ENCODE results near the gene ACER2.

DNA sequence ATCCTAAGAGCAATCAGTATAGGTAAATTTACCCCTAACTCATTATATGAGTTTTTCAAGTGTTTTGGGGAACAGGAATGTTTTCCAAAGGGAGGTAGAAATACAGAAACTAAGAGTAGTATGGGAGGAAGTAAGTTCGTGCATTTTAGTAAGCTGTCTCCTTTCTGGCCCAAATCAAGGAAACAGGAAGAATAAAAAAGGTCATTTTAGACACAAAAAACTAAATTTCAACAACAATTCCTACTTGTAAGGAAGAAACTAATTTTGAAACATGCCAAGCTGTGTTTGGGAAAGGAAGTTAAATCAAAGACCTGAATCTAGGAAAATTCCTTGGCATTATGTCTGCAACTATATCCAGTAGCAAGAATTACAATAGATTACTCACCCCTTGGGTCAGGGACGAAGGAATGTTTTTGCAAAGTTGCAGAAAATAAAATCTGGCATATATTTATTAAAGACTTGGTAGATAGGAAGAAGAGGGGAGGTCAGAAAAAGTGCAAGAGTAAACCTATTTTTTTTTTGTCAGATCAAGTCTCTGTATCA is 22.2 kb upstream of the ACER2 start:
- TF ChIP-seq CTCF (tag by site-specific recombination; IDR thresholded peaks at IDR 0.05) (no peak), ZBTB44 (tag by site-specific recombination; IDR thresholded peaks at IDR 0.05) (no peak), ZNF629 (tag by site-specific recombination; IDR thresholded peaks at IDR 0.05) (no peak), ZNF530 (tag by site-specific recombination; IDR thresholded peaks at IDR 0.05; ENCODE audit: low read depth) (no peak), MZF1 (tag by site-specific recombination; IDR thresholded peaks at IDR 0.05; ENCODE audit: borderline replicate concordance) (no peak), SP3 (tag by site-specific recombination; IDR thresholded peaks at IDR 0.05) (no peak), ZNF10 (tag by site-specific recombination; IDR thresholded peaks at IDR 0.05) (no peak), ZNF660 (tag by site-specific recombination; IDR thresholded peaks at IDR 0.05) (no peak)
- TF ChIP-seq, protein P1, sequence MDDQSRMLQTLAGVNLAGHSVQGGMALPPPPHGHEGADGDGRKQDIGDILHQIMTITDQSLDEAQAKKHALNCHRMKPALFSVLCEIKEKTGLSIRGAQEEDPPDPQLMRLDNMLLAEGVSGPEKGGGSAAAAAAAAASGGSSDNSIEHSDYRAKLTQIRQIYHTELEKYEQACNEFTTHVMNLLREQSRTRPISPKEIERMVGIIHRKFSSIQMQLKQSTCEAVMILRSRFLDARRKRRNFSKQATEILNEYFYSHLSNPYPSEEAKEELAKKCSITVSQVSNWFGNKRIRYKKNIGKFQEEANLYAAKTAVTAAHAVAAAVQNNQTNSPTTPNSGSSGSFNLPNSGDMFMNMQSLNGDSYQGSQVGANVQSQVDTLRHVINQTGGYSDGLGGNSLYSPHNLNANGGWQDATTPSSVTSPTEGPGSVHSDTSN (CRISPR knock-in tag; IDR thresholded peaks at IDR 0.05), result no peak
- TF ChIP-seq, protein P2, sequence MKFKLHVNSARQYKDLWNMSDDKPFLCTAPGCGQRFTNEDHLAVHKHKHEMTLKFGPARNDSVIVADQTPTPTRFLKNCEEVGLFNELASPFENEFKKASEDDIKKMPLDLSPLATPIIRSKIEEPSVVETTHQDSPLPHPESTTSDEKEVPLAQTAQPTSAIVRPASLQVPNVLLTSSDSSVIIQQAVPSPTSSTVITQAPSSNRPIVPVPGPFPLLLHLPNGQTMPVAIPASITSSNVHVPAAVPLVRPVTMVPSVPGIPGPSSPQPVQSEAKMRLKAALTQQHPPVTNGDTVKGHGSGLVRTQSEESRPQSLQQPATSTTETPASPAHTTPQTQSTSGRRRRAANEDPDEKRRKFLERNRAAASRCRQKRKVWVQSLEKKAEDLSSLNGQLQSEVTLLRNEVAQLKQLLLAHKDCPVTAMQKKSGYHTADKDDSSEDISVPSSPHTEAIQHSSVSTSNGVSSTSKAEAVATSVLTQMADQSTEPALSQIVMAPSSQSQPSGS (tag by site-specific recombination; IDR thresholded peaks at IDR 0.05; ENCODE audit: low read depth), result no peak

Data from HEK293 (cell line).